Liver (tissue), 9 donors: ENCODE results near the gene ASMTL. TPM values are rescaled to one million over a fixed set of nuclear protein-coding genes. Genes with fewer than 3 reads are reported as not detected.

ENCODE experiments used
- DNase-seq: peaks from one replicate; pipeline ENCODE4 v3.0.0-alpha.2; 2017; ENCODE audit warnings: low spot score
- H3K27ac ChIP-seq, 2 donors: one replicate each; pipeline ENCODE4 v1.7.0; 2013; ENCODE audit warnings: inconsistent platforms in 2 of 2, low read length in 2 of 2, control low read depth in 1 of 2, low read depth in 1 of 2, mild to moderate bottlenecking in 1 of 2
- H3K27me3 ChIP-seq, 4 donors: one replicate each; pipeline versions ENCODE4 v1.6.1 to v1.7.0; 2013; ENCODE audit warnings: low read length in 3 of 4, inconsistent platforms in 1 of 4, mild to moderate bottlenecking in 1 of 4, moderate library complexity in 1 of 4; ENCODE audit not compliant: control insufficient read depth in 4 of 4, insufficient read depth in 4 of 4
- H3K36me3 ChIP-seq, 4 donors: one replicate each; pipeline versions ENCODE4 v1.6.1 to v1.7.0; 2013; ENCODE audit warnings: low read length in 3 of 4, mild to moderate bottlenecking in 3 of 4, low read depth in 1 of 4, moderate library complexity in 1 of 4; ENCODE audit not compliant: control insufficient read depth in 4 of 4, insufficient read depth in 3 of 4
- H3K4me1 ChIP-seq, 4 donors: one replicate each; pipeline versions ENCODE4 v1.6.1 to v1.7.0; 2013; ENCODE audit warnings: low read length in 3 of 4, mild to moderate bottlenecking in 3 of 4, moderate library complexity in 1 of 4; ENCODE audit not compliant: control insufficient read depth in 4 of 4, insufficient read depth in 4 of 4
- H3K4me3 ChIP-seq, 3 donors: one replicate each; pipeline versions ENCODE4 v1.6.1 to v1.7.0; 2013; ENCODE audit warnings: low read length in 3 of 3, control low read depth in 1 of 3, low read depth in 1 of 3, mild to moderate bottlenecking in 1 of 3
- H3K9ac ChIP-seq, 2 donors: one replicate each; pipeline ENCODE4 v1.7.0; 2013; ENCODE audit warnings: low read length in 2 of 2, mild to moderate bottlenecking in 2 of 2, moderate library complexity in 2 of 2, control low read depth in 1 of 2, low read depth in 1 of 2
- H3K9me3 ChIP-seq, 4 donors: one replicate each; pipeline versions ENCODE4 v1.6.1 to v1.7.0; 2013; ENCODE audit warnings: low read length in 3 of 4; ENCODE audit not compliant: control insufficient read depth in 4 of 4
- EGR1 ChIP-seq, 2 donors: IDR thresholded peaks; 2 replicates each; pipeline ENCODE4 v1.6.1; 2016 to 2018; ENCODE audit warnings: antibody characterized with exemption in 2 of 2, low read depth in 2 of 2
- FOXA1 ChIP-seq: IDR thresholded peaks from 2 replicates; pipeline ENCODE4 v1.6.1; 2016; ENCODE audit warnings: antibody characterized with exemption
- FOXA2 ChIP-seq: IDR thresholded peaks from 2 replicates; pipeline ENCODE4 v1.6.1; 2016; ENCODE audit warnings: antibody characterized with exemption
- GABPA ChIP-seq, 2 donors: IDR thresholded peaks in 1 of 2; conservative IDR thresholded peaks in 1 of 2; 2 replicates each; pipeline ENCODE4 v1.6.1; 2016; ENCODE audit warnings: antibody characterized with exemption in 2 of 2, mild to moderate bottlenecking in 1 of 2, moderate library complexity in 1 of 2
- HNF4A ChIP-seq, 2 donors: conservative IDR thresholded peaks; 2 replicates each; pipeline ENCODE4 v1.6.1; 2016; ENCODE audit warnings: antibody characterized with exemption in 2 of 2, mild to moderate bottlenecking in 2 of 2
- HNF4G ChIP-seq: IDR thresholded peaks from 2 replicates; pipeline ENCODE4 v1.6.1; 2016; ENCODE audit warnings: antibody characterized with exemption
- JUND ChIP-seq, 2 donors: IDR thresholded peaks; 2 replicates each; pipeline ENCODE4 v1.6.1; 2016; ENCODE audit warnings: antibody characterized with exemption in 2 of 2
- NR2F2 ChIP-seq: IDR thresholded peaks from 2 replicates; pipeline ENCODE4 v1.6.1; 2016; ENCODE audit warnings: antibody characterized with exemption
- RAD21 ChIP-seq, 2 donors: IDR thresholded peaks; 2 replicates each; pipeline ENCODE4 v1.6.1; 2016; ENCODE audit warnings: antibody characterized with exemption in 2 of 2, mild to moderate bottlenecking in 2 of 2
- REST ChIP-seq: IDR thresholded peaks from 2 replicates; pipeline ENCODE4 v1.6.1; 2016; ENCODE audit warnings: antibody characterized with exemption, mild to moderate bottlenecking
- RXRA ChIP-seq, 2 donors: IDR thresholded peaks; 2 replicates each; pipeline ENCODE4 v1.6.1; 2017 to 2018; ENCODE audit warnings: antibody characterized with exemption in 2 of 2, mild to moderate bottlenecking in 1 of 2
- SP1 ChIP-seq: IDR thresholded peaks from 2 replicates; pipeline ENCODE4 v1.6.1; 2018; ENCODE audit warnings: antibody characterized with exemption, mild to moderate bottlenecking
- TAF1 ChIP-seq: conservative IDR thresholded peaks from 2 replicates; pipeline ENCODE4 v1.6.1; 2016; ENCODE audit warnings: antibody characterized with exemption, mild to moderate bottlenecking
- YY1 ChIP-seq: IDR thresholded peaks from 2 replicates; pipeline ENCODE4 v1.6.1; 2016; ENCODE audit warnings: antibody characterized with exemption, mild to moderate bottlenecking
- ZBTB33 ChIP-seq: IDR thresholded peaks from 2 replicates; pipeline ENCODE4 v1.6.1; 2016; ENCODE audit warnings: antibody characterized with exemption
- WGBS: extraction: QIAGEN DNeasy Blood & Tissue Kit; methylation state at CpG from one replicate; pipeline ENCODE4 v1.1.7; 2013; 5-methylcytosine and 5-hydroxymethylcytosine counted together
- polyA plus RNA-seq, 2 donors: library from polyadenylated mRNA; stranded (reverse) in 1 of 2; unstranded in 1 of 2; fragments of 200-250 nt in 1 of 2; fragments of >200 nt in 1 of 2; fragmentation: Nextera tagmentation in 1 of 2; extraction: Ambion mirVana in 1 of 2; gene quantifications; one replicate each; pipeline versions ENCODE4 v1.2.1 to v1.2.3, GENCODE V29; 2013 to 2015
- total RNA-seq, 2 donors: library from RNA; depleted of rRNA; stranded (reverse); fragments of >200 nt; gene quantifications; one replicate each; pipeline ENCODE4 v1.2.3, GENCODE V29; 2014
- TF ChIP-seq, protein P1 (sequence below): fragments of 150-350 bp; IDR thresholded peaks from 2 replicates; pipeline ENCODE4 v1.5.1; 2017; ENCODE audit warnings: improper control_type of control experiment, low read depth, low read length; ENCODE audit not compliant: missing input control
- TF ChIP-seq, protein P2 (sequence below): IDR thresholded peaks from 2 replicates; pipeline ENCODE4 v1.6.1; 2016; ENCODE audit warnings: antibody characterized with exemption
- TF ChIP-seq, protein P3 (sequence below): IDR thresholded peaks from 2 replicates; pipeline ENCODE4 v1.6.1; 2016; ENCODE audit warnings: antibody characterized with exemption
- donor health status: healthy.
- donor health status: healthy.
- donor health status: healthy.
- donor health status: healthy.
- donor health status: healthy.

Gene ASMTL
- total and polyA plus RNA-seq, 4 donors: 10.3 to 18.9 (median 11.6) TPM

- peak overlapping the region; percentile 75 to 100 (median 99) for H3K4me3 ChIP-seq
- DNase-seq: no peak
- no peaks in the 10 kb centered on the region for H3K27me3 ChIP-seq
- peaks cover 25 to 43% (median 41%) of the 10 kb centered on the region in 4 donors for H3K36me3 ChIP-seq
- no peaks in the 10 kb centered on the region for H3K9me3 ChIP-seq
- peaks cover 5 to 36% (median 26%) of the 10 kb centered on the region in 4 donors for H3K4me1 ChIP-seq
- peak overlapping the region; percentile 98 to 99 for H3K27ac ChIP-seq
- WGBS: 50% methylated on average over 30 of the region's 30 CpGs
- peak overlapping the region; percentile 95 to 98 for H3K9ac ChIP-seq
- TF ChIP-seq REST (no peak), FOXA1 (no peak), JUND (IDR thresholded peaks at IDR 0.05) (no peak), SP1 (no peak), RAD21 (IDR thresholded peaks at IDR 0.05) (no peak), GABPA (IDR thresholded peaks at IDR 0.05 in 1 of 2, conservative IDR thresholded peaks at IDR 0.05 in 1 of 2) (no peak), TAF1 (no peak), EGR1 (IDR thresholded peaks at IDR 0.05; ENCODE audit: low read depth in 2 of 2) (no peak), YY1 (no peak), ZBTB33 (no peak), NR2F2 (no peak), RXRA (IDR thresholded peaks at IDR 0.05) (no peak), HNF4G (no peak), FOXA2 (no peak), HNF4A (conservative IDR thresholded peaks at IDR 0.05) (no peak)
- TF ChIP-seq, protein P1, sequence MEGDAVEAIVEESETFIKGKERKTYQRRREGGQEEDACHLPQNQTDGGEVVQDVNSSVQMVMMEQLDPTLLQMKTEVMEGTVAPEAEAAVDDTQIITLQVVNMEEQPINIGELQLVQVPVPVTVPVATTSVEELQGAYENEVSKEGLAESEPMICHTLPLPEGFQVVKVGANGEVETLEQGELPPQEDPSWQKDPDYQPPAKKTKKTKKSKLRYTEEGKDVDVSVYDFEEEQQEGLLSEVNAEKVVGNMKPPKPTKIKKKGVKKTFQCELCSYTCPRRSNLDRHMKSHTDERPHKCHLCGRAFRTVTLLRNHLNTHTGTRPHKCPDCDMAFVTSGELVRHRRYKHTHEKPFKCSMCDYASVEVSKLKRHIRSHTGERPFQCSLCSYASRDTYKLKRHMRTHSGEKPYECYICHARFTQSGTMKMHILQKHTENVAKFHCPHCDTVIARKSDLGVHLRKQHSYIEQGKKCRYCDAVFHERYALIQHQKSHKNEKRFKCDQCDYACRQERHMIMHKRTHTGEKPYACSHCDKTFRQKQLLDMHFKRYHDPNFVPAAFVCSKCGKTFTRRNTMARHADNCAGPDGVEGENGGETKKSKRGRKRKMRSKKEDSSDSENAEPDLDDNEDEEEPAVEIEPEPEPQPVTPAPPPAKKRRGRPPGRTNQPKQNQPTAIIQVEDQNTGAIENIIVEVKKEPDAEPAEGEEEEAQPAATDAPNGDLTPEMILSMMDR: no peak
- TF ChIP-seq, protein P2, sequence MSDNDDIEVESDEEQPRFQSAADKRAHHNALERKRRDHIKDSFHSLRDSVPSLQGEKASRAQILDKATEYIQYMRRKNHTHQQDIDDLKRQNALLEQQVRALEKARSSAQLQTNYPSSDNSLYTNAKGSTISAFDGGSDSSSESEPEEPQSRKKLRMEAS: no peak
- TF ChIP-seq, protein P3, sequence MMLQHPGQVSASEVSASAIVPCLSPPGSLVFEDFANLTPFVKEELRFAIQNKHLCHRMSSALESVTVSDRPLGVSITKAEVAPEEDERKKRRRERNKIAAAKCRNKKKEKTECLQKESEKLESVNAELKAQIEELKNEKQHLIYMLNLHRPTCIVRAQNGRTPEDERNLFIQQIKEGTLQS: no peak
Measured at GRCh38 chrX:1390621-1391369, 61.9 kb downstream of the ASMTL start.
